HEK293 (cell line): ENCODE measurements around the gene GCC1.

Source experiments
- ELK4 ChIP-seq: IDR thresholded peaks from 2 replicates; pipeline ENCODE4 v1.6.1; 2011; ENCODE audit warnings: mild to moderate bottlenecking, low read depth, low read length, borderline replicate concordance
- GLI4 ChIP-seq: fragments of 450-650 bp; formaldehyde crosslinking; IDR thresholded peaks from 2 replicates; pipeline ENCODE4 v1.5.1; 2016; ENCODE audit warnings: missing biosample characterization, missing genetic modification characterization
- GLIS2 ChIP-seq: fragments of 450-650 bp; formaldehyde crosslinking; IDR thresholded peaks from 2 replicates; pipeline ENCODE4 v1.5.1; 2016; ENCODE audit warnings: missing biosample characterization, missing genetic modification characterization
- IKZF3 ChIP-seq: fragments of 450-650 bp; IDR thresholded peaks from 2 replicates; pipeline ENCODE4 v1.5.0; 2018; ENCODE audit warnings: missing biosample characterization, mild to moderate bottlenecking, missing genetic modification characterization, moderate library complexity
- MZF1 ChIP-seq: fragments of 450-650 bp; formaldehyde crosslinking; IDR thresholded peaks from 2 replicates; pipeline ENCODE4 v1.5.1; 2017; ENCODE audit warnings: missing biosample characterization, missing genetic modification characterization, borderline replicate concordance
- PRDM2 ChIP-seq: fragments of 450-650 bp; formaldehyde crosslinking; IDR thresholded peaks from 2 replicates; pipeline ENCODE4 v1.5.1; 2016; ENCODE audit warnings: missing biosample characterization, missing genetic modification characterization, borderline replicate concordance
- REPIN1 ChIP-seq: fragments of 450-650 bp; formaldehyde crosslinking; IDR thresholded peaks from 2 replicates; pipeline ENCODE4 v1.5.1; 2017; ENCODE audit warnings: missing biosample characterization, missing genetic modification characterization, low read depth
- REST ChIP-seq: fragments of 450-650 bp; formaldehyde crosslinking; IDR thresholded peaks from 2 replicates; pipeline ENCODE4 v1.5.1; 2016; ENCODE audit warnings: missing biosample characterization, missing genetic modification characterization
- SP2 ChIP-seq: fragments of 450-650 bp; formaldehyde crosslinking; IDR thresholded peaks from 2 replicates; pipeline ENCODE4 v1.5.1; 2016; ENCODE audit warnings: missing biosample characterization, missing genetic modification characterization
- ZBTB17 ChIP-seq: fragments of 450-650 bp; formaldehyde crosslinking; IDR thresholded peaks from 2 replicates; pipeline ENCODE4 v1.5.1; 2016; ENCODE audit warnings: missing biosample characterization, missing genetic modification characterization
- ZBTB6 ChIP-seq: fragments of 450-650 bp; formaldehyde crosslinking; IDR thresholded peaks from 2 replicates; pipeline ENCODE4 v1.5.1; 2017; ENCODE audit warnings: missing biosample characterization, missing genetic modification characterization
- ZEB2 ChIP-seq: fragments of 450-650 bp; formaldehyde crosslinking; IDR thresholded peaks from 2 replicates; pipeline ENCODE4 v1.5.1; 2016; ENCODE audit warnings: missing biosample characterization, missing genetic modification characterization
- ZNF391 ChIP-seq: fragments of 450-650 bp; formaldehyde crosslinking; IDR thresholded peaks from 2 replicates; pipeline ENCODE4 v1.5.1; 2016; ENCODE audit warnings: low read depth, missing biosample characterization, missing genetic modification characterization, borderline replicate concordance
- ZNF398 ChIP-seq: fragments of 450-650 bp; formaldehyde crosslinking; IDR thresholded peaks from 2 replicates; pipeline ENCODE4 v1.5.1; 2017; ENCODE audit warnings: missing biosample characterization, missing genetic modification characterization
- ZNF488 ChIP-seq: fragments of 450-650 bp; formaldehyde crosslinking; IDR thresholded peaks from 2 replicates; pipeline ENCODE4 v1.5.1; 2016; ENCODE audit warnings: missing biosample characterization, missing genetic modification characterization
- ZNF529 ChIP-seq: fragments of 450-650 bp; formaldehyde crosslinking; IDR thresholded peaks from 2 replicates; pipeline ENCODE4 v1.5.1; 2017; ENCODE audit warnings: missing genetic modification characterization, missing biosample characterization; ENCODE audit not compliant: insufficient replicate concordance
- ZNF555 ChIP-seq: fragments of 450-650 bp; formaldehyde crosslinking; conservative IDR thresholded peaks from 2 replicates; pipeline ENCODE4 v1.5.1; 2017; ENCODE audit warnings: missing biosample characterization, mild to moderate bottlenecking, missing genetic modification characterization, inconsistent platforms
- ZNF692 ChIP-seq: fragments of 450-650 bp; formaldehyde crosslinking; IDR thresholded peaks from 2 replicates; pipeline ENCODE4 v1.5.1; 2016; ENCODE audit warnings: missing biosample characterization, missing genetic modification characterization
- ZSCAN5A ChIP-seq: fragments of 450-650 bp; formaldehyde crosslinking; IDR thresholded peaks from 2 replicates; pipeline ENCODE4 v1.5.1; 2016; ENCODE audit warnings: missing biosample characterization, missing genetic modification characterization

Gene GCC1

GRCh38 chr7:127585044-127585953 is at the start of gene GCC1 (continued):
- TF ChIP-seq REST (tag by site-specific recombination) (no peak), ZSCAN5A (tag by site-specific recombination) (no peak), ZNF391 (no peak), SP2 (tag by site-specific recombination) (peak; percentile 94), ZEB2 (tag by site-specific recombination) (peak; percentile 60; the same call in 1 of the 2 replicates), ZBTB6 (tag by site-specific recombination) (0 out of 2 replicates have a peak, but pooled peaks have one; percentile 19), REPIN1 (no peak), ZNF398 (no peak), PRDM2 (no peak), GLIS2 (tag by site-specific recombination) (no peak), MZF1 (tag by site-specific recombination) (no peak), IKZF3 (no peak), ZNF488 (tag by site-specific recombination) (no peak), ZNF529 (tag by site-specific recombination) (no peak), ELK4 (no peak), ZBTB17 (tag by site-specific recombination) (peak; percentile 84), GLI4 (tag by site-specific recombination) (0 out of 2 replicates have a peak, but pooled peaks have one; percentile 27), ZNF692 (tag by site-specific recombination) (peak; percentile 98), ZNF555 (tag by site-specific recombination) (no peak)
